ENCODE data around the gene SIRT7.

GRCh38 chr17:81863123-81863675 lies 54.8 kb downstream of the SIRT7 start:
- TF ChIP-seq CTCF (IDR thresholded peaks at IDR 0.05) (no peak), EP300 (IDR thresholded peaks at IDR 0.05) (no peak)

All from gastroesophageal sphincter (tissue), 3 donors.